GM11168 (cell line): ENCODE measurements around the gene ETV6.

Source experiments
- in situ Hi-C: fragments of 300-500 bp; cut with MboI; formaldehyde crosslinking; loops from one replicate; pipeline ENCODE4 v1.12.0; 2022; ENCODE audit warnings: low sequenced_read_pairs; ENCODE audit not compliant: unreplicated experiment

ETV6 gene

DNA sequence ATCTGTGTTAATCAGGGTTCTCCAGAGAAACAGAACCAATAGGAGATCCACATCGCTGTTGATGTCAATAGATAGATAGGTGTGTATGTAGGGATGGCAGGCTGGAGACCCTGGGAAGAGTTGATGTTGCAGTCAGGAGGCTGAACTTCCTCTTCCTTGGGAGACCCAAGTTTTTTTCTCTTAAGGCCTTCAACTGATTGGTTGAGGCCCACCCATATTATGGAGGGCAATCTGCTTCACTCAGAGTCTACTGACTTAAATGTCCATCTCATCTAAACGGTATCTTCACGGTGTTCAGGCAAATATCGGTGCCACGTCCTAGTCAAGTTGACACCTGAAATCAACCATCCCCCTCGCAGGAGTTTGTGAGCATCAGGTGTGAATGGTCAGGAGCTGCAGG lies 63.0 kb downstream of the ETV6 start:
- in situ Hi-C loops, result no loop called here

DNA sequence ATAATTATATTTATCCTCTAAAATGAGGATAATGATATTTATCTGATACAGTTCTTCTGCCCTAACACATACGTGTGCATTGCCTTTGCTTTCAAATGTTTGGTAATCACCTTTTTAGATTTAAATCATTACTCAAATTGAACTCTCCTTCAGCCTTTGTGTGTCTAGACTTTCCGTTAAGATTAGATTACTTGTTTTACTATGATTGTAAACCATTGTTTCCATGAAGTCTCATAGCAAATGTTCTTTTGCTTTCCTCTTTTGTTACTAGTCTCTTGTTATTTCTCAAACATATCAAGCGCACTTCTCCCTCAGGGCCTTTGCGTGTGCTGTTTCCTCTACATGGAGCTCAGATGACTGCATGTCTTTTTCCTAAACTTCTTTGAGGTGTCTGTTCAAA lies 63.7 kb downstream of the ETV6 start:
- in situ Hi-C loops, result no loop called here

DNA sequence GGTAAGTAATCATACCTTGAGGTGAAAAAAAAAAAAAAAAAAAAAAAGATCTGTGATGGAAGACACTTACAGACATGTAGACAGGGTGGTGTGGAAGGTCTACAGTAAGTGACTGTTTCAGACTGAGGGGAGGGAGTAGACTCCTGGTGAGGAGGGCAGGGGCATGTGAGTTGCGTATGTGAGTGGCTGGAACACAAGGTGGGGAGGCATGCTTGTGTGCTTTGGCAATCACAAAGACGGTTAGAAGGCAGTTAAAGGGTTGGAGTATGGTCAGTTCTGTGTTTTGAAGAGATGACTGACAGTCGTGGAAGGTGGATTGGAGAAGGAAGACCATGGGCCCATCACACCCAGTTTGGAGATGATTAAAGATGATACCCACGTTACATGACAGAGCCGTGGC lies 65.2 kb downstream of the ETV6 start:
- in situ Hi-C loops, result no loop called here

DNA sequence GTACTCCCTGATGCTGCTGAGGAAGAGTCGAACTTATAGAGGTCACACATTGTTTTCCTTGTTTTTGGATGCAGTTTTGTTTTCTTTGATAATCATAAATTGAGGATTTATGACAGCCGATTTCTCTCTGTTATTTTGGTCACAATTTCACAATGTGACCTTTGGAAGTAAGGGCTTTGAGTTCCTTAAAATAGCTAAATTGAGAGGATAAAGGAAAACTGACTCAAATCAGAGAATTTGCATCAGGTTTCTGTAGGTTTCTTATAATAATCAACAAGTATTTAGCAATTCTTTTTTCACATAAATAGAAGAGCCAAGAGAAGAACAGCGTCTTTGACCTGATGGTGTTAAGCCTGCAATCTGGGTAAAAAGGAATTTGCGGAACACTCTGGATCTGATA lies 66.1 kb downstream of the ETV6 start:
- in situ Hi-C loops, result no loop called here

DNA sequence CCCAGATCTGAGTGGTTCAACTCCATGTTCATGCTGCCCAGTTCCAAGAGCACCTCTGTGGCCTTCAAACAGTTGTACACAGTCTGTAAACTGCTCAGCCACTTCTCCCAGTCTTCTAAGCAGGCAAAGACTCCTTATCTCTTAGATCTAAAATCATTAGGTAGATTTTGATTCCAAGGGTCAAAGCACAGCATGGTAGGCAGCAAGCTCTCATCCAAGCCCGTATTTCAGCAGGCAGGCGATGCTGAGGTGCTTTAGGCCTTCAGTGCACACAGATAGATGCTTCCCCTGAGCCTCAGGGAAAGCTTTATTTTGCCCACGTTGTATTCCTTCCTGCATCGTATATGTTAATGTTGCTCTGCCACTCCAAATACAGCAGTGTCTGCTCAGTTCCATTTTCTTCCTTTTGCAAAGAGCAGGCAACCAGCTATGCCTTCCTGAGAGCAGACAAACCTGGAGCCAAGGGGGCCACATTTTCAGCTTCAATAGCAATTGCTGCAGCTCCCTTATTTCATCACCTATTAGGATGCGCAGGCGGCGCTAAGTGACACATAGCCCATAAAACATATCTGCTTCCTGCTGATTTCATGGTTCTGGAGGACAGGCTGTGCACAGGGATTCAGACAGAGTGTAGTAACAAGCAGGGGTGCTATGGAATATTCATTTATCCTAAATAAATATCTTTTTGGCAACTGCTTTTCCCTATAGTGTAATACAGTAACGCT lies 67.5 kb downstream of the ETV6 start:
- in situ Hi-C loops, result no loop called here

DNA sequence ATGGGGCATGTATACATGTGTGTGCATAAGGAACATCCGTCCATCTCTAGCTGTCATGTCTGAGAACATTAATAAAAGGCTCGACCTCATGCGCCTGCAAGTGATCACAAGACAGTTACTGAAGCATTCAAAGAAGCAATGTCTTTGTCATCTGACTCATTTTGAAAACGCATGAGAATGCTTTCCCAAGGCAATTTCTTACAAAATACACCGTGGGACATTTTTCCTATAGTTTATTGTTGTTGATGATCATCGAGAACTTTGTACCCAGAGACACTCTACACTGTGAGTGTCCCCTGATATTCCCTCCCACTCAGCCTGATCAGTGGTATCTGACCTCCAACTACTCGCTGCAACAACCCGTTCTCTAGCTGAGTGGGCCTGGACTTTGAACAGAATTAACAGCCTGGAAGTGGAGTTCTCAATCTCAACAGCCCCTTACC lies 68.1 kb downstream of the ETV6 start:
- in situ Hi-C loops, result no loop called here

DNA sequence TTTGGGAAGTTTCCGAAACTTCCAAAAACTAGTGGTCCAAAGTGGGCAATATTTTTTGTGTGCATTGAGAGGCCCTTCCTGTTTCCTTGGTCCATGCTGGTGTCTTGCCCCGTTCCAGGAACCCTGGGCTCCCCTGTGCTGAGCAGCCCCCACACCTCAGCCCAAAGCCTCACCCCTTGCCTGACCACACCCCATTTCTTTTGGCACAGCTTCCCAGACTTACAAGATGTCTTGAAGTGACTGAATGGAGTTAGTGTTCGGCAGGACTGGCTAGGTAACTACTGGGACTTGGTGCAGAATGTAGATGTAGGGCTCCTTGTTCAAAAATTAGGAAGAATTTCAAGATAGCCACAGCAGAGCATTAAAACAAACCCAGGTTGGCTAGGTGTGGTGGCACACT lies 68.6 kb downstream of the ETV6 start:
- in situ Hi-C loops, result no loop called here

DNA sequence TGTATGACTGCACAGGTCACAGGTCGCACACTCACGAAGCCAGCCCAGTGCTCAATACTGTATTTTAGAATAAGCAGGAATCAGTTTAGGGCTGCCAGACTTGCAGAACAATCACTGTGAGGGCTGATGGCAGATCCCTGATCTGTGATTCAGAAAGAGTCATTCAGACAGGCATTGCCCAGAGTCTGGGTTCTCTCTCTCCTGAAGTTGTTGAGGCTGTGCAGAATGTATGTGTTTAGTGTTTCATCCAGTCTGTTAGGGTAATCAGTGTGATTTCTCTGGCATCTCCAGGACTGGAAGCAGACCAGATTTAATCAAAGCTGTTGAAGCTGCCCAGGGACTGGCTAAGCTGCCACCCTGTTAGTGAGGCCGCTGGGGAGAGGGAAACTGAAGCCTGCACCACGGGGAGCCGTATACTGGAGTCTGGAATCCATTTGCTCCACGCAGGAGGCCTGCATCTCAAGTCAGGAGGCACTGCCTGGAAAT lies 69.3 kb downstream of the ETV6 start:
- in situ Hi-C loops, result no loop called here

DNA sequence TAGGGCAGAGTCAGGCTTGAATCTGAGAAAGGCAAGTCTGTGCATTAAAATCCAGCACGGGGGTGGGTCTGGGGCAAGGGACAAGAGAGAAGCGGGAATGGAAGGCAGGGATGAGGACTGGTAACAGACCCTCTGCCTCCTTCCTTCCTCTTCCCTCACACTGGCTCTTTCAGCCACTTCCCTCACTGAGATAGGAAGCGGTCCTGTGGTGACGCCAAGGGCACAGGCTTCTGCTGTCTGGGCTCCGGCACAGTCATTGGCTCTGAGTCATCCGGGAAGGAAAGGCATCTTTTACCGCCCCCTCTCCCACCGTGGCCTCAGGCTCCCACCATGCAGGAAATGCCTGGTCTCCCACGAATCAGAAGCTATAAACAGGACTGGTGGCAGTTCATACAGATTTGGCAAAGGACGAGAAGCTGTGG lies 70.2 kb downstream of the ETV6 start:
- in situ Hi-C loops, result no loop called here

DNA sequence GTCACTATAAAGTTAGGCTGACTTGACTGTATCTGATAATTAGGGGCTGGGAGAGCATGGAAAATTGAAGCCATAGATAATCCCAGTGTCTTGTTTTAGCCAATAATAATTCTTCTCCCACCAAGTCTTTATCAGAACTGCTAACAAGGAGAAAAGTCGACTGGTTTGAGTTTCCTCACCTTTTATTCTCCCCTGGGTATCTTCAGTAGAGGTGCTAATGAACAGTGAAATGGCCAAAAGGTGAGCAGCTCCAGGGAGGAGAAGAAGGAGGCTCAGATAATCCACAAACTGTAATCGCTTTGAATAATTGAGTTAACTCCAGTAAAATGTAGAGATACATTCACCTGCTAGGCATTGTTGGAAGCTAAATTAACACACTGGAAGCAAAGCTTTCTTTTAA lies 72.6 kb downstream of the ETV6 start:
- in situ Hi-C loops, result no loop called here

DNA sequence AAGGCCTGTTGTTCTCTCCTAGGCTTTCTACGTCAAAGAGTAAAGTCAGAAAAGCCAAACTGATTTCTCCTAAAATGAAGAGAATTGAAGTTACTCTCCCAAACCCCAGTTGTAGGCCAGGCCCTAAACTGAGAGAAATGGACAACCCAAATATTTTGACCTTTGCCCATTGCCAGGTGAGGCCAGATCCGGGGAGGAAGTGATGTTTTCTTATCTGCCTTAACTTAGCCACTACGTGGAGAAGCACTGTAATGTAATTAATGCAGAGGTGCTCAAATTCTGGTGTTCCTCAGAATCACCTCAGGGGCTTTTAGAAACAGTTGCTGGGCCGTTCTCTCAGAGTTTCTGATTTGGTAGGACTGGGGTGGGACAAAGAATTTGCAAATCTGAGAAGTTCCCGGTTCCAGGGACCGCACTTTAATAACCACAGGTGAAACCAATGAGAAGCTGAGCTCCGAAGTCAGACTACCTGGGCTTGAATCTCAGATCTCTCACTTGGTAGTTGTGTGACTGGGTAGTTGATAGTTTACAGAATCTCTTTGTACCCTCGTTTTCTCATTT lies 73.2 kb downstream of the ETV6 start:
- in situ Hi-C loops, result no loop called here

DNA sequence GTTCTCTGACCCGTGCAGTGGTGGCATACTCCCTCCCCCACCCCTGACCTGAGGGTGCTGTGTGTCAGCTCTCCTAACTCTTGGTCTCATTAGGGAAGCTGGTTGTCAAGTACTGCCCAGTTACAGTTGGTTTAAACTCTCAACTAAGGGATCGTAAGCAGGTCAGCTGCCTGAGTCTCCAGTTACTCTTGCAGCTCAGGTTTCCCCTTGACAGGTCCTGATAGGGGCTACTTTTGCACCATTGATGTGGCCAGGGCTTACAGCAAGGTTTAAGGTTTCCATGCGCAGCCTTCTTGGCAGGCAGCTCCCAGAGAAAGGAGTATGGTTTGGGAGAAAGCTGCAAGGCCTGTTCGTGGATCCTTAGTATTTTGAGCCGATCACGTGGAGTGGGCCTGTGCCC lies 74.5 kb downstream of the ETV6 start:
- in situ Hi-C loops, result no loop called here

DNA sequence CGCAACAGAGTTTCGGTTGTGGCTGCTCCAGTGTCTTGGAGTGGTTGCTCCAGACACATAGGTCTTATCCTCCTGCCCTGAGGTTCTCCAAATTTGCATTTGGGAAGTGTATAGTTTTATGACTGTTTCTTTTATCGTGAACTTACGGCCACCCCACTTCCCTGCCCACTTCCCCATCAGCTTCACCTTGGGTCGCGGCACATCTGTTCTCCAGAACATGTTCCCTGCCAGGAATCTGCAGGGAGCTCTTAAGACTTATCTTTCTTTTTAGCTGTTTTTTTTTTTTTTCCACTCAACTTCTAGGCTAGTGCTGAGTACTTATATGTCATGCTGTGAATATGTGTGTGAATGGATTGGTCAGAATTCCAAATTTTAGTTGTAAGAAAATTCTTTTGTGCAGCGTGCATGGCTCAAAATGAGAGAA lies 75.4 kb downstream of the ETV6 start:
- in situ Hi-C loops, result no loop called here

DNA sequence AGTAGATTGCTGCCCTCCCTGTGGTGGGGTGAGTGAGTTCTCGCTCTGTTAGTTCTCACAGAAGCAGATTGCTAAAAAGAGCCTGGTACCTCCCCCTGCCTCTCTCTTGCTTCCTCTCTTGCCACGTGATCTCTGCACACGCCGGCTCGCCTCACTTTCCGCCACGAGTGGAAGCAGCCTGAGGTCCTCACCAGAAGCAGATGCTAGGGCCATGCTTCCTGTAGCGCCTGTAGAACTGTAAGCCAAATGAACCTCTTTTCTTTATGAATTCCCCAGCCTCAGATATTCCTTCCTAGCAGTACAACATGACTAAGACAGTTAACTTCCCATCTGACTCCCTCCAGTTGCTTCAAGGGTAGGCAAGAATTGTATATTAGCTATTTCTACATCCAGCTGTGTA lies 76.2 kb downstream of the ETV6 start:
- in situ Hi-C loops, result no loop called here

DNA sequence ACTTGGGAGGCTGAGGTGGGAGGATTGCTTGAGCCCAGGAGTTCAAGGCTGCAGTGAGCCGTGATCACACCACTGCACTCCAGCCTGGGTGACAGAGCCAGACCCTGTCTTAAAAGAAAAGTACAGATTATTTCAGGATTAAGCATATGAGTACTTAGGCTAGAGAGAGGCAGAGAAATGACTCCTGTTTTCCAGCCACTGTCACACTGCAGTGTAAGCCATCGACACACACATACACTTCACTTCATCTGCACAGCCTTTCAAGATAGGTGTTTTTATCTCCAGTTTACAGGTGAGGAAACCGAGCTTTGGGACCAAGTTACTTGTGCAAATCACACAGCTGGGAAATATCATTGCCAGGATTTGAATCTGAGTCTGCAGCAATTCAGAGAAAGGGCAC lies 77.2 kb downstream of the ETV6 start:
- in situ Hi-C loops, result no loop called here

DNA sequence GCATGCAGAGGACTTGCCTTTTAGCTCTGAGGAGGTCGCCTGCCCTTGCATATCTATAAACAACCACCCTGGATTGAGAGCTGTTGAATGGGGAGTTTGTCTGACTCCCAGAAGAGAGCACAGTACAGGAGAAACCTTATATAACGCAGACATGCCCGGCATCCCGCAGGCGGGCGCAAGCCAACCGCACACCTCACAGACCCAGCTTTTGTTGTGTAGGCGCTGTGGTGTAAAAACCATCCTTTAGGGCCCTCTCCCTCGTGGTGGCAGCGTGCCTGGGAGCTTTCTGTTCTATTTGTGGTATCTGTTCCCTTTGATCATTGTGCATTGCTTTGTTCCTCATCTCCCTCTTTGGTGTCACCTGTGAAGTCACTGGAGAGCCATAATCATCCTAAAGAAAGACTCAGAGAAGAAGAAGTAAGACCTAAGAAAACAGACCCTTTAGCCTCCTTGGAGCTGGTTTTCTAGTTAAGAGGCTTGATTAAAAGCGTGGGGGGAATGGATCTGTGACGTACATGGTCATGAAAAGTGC lies 77.7 kb downstream of the ETV6 start:
- in situ Hi-C loops, result no loop called here

DNA sequence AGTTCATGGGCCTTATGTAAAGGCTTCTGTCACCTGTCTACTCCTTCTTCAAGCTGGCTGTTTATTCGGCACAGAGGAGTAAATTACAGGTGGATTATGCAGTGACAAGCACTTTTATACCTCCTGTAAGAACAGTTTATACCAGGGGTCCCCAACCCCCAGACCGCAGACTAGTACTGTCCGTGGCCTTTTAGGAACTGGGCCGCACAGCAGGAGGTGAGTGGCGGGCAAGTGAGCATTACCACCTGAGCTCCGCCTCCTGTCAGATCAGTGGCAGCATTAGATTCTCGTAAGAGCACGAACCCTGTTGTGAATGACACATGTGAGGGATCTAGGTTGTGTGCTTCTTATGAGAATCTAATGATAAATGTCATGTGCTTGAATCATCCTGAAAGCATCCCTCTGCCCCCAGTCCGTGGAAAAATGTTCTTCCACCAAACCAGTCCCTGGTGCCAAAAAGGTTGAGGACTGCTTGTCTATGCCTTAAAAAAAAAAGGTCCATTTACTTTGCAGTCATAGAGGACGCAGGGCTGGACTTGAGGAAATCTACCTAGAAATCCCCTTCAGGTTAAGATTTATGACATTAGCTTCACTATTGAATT lies 78.8 kb downstream of the ETV6 start:
- in situ Hi-C loops, result no loop called here

DNA sequence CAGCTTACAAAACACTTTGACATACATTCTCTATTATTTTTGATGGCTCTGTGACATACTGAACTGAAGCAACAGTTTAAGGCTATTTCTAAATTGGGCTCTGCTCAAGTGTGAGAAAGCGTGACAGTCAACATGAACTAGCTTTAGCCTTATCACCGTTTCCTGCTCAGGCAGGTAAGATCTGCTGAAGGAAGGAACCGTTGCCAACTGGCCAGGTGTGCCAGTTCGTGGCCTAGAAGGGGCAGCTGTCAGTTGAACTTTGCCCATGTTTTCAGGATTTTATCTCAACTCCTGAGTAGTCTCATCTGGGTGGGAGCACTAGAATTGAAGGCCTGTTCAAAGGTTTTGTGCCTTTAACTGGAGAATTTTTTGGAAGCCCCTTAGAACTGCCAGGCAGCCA lies 79.5 kb downstream of the ETV6 start:
- in situ Hi-C loops, result no loop called here

DNA sequence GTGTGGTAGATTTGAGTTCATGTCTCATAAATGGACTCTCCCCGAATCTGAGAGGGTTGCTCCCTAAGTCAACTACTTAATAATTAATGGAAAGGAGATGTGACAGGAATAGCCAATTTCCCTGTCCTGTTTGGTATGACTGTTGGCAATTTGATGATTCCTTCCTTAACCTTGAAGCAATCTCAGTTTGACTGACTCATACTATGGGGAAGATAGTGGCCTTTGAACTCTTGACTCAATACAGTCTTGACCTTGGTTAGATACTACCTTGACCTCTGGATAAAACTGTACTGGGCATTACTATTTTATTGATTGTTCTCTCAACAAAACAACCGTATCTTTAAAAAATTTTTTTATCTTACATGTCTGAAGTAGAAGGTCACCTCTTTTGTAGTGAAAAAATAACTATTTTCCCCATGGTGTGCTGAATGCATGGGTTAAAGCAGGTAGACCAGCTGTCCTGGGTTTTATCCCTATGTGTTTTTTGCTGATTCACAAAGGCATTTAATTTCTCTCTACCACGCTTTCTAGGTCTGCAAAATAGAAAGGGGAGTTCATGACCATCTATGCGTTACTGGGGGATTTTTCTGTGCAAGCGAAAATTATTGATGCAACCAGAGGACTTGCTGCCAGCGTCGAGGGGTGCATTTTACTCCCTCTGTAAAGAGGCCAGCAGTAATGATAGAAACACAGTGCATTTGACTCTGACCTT lies 80.1 kb downstream of the ETV6 start:
- in situ Hi-C loops, result no loop called here

DNA sequence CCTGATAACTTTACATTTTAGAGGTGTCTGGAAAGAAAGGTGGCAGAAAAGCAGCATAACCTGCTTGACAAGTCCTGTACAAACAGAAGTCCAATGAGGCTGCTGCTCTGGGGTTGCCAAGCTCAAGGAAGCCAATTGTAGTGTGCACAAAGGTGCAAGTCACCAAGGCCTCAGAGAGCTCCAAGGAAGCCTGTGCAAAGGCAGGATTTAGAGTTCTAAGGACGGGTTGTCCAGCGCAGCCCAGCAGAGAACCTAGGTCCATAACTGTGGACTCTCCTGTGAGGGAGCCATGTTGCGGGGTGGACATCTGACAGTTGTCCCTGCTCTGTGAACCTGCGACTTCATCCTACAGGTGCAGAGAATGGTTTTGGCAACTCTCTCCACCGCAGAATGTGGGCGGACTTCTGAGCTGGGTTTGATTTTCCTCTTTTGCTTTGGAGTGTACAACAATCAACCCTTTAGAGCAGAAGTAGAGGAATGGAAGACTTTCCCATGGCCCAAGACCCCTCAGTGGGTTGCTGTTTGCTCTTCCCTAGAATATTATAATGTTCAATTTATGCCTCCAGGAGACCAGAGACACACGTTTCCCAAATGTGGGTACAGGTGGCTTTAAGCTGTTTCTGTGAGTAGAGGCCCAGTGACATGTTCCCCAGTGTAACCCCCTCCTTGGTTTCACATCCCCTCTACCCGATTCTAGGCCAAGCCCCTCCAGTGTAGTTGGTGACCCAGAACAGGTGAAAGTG lies 81.0 kb downstream of the ETV6 start:
- in situ Hi-C loops, result no loop called here
